MG63 (cell line): Measurements from ENCODE around the gene CCDC116. TPM values are rescaled to one million over a fixed set of nuclear protein-coding genes. Genes with fewer than 3 reads are reported as not detected.
"Not testable (repeated sequence)": the region's sequence is repeated elsewhere in the genome, so short reads cannot be mapped to it uniquely, and the experiment has no call there.

Experiments used
- DNase-seq: peaks from one replicate; pipeline ENCODE4 v3.0.0-alpha.2; 2020
- H3K27me3 ChIP-seq: fragments of 250-450 bp; sonication (Bioruptor Pico); 2 replicates; pipeline ENCODE4 v1.5.1; 2020; ENCODE audit warnings: mild to moderate bottlenecking, moderate library complexity
- H3K36me3 ChIP-seq: fragments of 250-450 bp; sonication (Bioruptor Pico); 2 replicates; pipeline ENCODE4 v1.5.1; 2020; ENCODE audit warnings: mild to moderate bottlenecking, moderate library complexity
- H3K4me3 ChIP-seq: fragments of 250-450 bp; sonication (Bioruptor Pico); 2 replicates; pipeline ENCODE4 v1.5.1; 2020; ENCODE audit warnings: mild to moderate bottlenecking, moderate library complexity
- H3K9me3 ChIP-seq: fragments of 250-450 bp; sonication (Bioruptor Pico); 2 replicates; pipeline ENCODE4 v1.5.1; 2020; ENCODE audit warnings: mild to moderate bottlenecking, moderate library complexity
- total RNA-seq: library from RNA; depleted of rRNA; stranded (reverse); fragments of >200 nt; shearing (Covaris generic); gene quantifications from 2 replicates; pipeline ENCODE4 v1.2.3, GENCODE V29; 2014; ENCODE audit warnings: low replicate concordance

The CCDC116 gene
- total RNA-seq, 1 experiment from 2014 or later, result not detected

DNA sequence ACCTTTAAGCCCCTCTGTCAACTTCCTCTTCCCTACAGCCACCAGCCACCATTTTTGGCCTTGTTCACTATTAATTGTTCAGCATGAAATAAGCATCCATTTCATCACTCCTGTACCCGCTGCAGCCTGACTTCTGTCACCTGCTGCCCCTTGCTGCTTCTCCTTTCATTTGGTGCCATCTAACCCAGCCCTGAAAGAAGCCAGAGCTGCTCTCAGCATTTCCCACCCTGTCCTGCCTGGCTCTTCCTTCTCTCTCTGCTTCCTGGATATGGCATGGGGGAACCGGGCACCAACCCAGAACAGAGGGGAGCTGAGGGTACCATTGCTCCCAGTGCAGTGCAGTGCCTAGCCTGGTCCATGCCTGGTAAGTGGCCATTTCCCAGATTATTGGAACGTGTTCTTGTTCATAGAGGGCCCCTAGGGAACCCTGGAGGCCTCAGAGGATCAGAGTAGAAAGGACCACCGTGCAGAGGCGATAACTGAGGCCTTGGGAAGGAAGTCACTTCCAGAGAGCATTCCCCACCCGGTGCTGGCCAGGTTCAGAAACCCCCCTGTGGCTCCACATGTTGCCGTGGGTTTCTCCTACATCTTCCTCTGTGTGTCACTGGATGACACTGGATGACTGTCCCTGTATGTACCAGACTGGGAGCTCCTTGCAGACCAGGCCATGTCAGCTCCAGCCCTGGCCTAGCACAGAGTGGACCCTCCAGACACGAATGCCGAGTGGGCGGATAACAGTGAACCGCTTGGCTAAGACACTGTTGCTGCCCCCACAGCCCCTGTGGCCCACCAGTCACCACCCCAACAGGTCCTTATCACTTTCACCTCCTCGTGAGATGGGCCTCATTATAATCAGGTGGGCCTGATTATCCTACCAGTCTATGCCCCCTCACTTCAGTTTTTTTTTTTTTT lies 7.4 kb upstream of the CCDC116 start:
- Histone ChIP-seq H3K9me3 (no peaks in the 10 kb centered on the region), H3K36me3 (peaks cover 46% of the 10 kb centered on the region), H3K27me3 (no peaks in the 10 kb centered on the region), H3K4me3 (no peak overlapping the region)
- DNase-seq, result no peak

DNA sequence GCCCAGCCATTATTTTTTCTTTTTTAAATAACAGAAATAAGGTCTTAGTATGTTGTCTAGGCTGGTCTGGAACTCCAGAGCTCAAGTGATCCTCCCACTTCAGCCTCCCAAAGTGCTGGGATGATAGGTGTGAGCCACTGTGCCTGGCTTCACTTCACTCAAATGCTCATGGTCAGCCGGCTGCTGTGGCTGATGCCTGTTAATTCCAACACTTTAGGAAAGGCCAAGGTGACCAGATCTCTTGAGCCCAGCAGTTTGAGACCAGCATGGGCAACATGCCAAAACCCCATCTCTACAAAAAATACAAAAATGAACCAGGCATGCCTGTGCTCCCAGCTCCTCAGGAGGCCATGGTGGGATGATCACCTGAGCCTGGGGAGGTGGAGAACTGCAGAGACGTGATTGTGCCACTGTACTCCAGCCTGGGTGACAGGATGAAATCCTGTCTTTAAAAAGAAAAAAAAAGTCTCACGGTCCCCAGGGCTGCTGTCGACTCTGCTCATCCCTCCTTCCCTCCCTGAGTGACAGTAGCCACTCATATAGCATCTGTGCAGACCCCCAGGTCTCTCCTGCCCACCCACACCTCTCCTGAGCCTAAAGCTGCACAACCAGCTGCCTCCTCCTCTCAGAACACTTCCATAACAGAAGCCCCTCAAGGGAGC lies 6.4 kb upstream of the CCDC116 start:
- DNase-seq, result no peak
- Histone ChIP-seq H3K9me3 (no peaks in the 10 kb centered on the region), H3K4me3 (no peak overlapping the region), H3K36me3 (peaks cover 40% of the 10 kb centered on the region), H3K27me3 (no peaks in the 10 kb centered on the region)

DNA sequence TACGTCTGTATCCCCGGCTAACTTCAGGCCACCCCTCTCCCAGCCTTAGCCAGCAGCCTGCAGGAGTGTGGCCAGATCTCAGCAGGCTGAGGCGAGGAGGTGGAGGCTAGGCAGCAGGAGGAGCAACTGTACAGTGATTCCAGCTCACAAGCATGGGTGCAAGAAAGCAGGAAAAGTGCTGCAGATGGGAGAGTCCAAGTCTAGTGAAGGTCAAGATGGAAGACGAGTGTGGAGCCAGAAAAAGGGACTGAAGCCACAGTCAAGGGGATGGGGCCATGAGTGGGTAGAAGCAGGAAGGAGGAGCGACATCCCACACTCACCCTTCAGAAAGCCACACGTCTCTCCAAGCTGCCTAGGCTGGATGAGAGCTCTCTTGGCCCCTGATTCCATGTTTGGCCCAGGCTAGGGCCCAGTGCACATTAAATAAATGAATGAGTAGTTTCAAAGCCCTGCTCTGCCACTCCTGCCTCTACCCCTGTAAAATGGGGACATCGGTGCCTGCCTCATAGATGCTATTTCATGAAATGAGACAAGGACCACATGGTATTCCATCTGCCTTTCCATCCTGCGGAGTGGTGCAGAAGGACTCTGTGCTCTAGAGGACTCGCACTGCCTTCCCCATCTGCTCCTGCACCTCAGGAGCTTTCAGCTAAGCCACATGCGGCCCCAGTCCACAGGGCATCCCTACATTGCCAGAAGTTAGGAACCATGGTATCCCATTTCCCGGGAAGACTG lies 5.7 kb upstream of the CCDC116 start:
- no peaks in the 10 kb centered on the region for H3K9me3 ChIP-seq
- H3K36me3 ChIP-seq, result peaks cover 36% of the 10 kb centered on the region
- no peaks in the 10 kb centered on the region for H3K27me3 ChIP-seq
- no peak for DNase-seq
- no peak overlapping the region for H3K4me3 ChIP-seq

DNA sequence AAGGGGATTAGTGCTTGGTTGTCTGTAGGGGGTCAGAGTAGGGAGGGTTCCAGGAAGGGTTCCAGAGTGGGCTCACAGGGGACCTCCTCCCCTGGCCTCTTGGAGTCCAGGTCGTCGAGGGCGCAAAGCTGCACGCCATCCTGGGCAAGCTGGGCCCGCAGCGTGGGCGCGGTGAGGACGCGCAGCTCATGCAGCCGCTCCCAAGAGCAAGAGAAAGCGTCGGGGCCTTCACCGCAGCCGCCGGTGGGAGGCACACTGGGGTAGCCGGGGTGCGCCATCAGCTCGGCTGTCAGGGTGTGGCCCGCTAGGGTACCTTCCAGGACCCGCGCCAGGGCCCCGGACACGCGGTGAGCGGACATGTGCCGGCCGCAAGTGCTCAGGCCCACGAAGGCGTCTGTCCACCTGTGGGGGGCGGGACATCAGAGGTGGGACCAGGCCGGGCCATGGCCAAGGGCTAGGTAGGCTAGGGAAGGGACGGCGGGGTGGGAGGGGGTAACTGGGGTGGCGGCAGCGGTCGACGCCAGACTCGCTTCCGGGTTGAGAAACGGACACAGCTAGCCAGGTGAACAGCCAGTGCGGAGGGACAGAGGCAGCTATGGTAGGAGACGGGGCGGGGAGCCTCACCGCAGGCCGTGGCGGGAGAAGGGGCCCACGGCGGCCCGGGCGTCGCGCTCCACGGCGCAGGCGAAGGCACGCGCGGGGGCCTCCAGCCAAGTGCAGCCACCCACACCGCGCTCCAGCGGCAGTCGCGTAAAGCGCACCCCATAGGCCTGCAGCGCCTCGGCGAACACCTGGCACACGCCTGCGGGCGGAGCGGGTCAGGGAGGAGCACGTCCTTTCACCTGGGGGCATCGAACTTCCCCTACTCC lies 3.9 kb upstream of the CCDC116 start:
- no peak for DNase-seq
- Histone ChIP-seq H3K36me3 (peaks cover 20% of the 10 kb centered on the region), H3K27me3 (no peaks in the 10 kb centered on the region), H3K4me3 (peak overlapping the region; percentile 69), H3K9me3 (no peaks in the 10 kb centered on the region)

DNA sequence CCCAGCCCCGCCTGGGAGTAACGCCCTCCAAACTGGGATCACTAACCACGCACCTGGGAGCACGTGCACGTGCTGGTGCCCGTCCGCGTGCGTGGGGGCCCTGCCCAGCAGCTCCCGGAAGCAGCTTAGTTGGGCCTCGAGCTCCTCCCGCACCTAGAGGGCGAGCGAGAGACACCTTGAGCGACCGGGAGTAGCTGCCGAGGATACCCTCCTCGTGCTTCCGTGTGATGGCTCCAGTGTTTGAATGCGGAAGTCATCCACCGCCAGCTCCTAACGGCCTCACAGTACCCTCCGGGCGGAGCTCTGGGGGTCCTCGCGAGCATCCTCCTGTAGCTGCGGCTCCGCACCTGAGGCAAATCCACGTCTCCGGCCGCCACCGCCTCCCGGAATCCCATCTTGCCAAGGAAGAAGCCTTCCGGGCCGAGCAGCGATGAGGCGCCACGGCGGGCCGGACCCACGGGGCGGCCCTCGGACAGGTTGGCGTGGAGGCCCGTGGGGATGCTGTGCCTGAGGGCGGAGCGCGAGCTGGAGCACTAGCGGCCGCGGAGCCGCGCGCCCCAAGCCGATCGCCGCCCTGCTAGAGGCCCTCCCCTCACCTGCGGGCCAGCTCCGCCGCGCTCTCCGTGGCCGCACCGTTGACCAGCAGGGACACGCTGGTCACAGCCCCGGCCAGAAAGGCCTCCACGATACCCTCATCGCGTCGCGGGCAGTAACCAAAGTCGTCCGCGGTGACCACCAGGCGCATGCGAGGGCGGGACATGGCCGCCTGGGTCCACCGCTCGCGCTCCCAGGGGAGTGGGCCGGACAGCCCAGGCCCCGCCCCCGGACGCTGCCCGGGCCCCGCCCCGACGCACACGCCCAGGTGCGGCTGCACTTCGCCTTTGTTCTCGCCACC lies 3.1 kb upstream of the CCDC116 start, which contains the start of gene YDJC:
Gene YDJC (minus strand): TSS at position 768 of the 895 bp plus-strand sequence. CDS start 8 bp downstream, at position 760.
- H3K9me3 ChIP-seq, result no peaks in the 10 kb centered on the region
- peak within 1 kb of the TSS; percentile 69 for H3K4me3 ChIP-seq
- H3K36me3 ChIP-seq, result peaks cover 17% of the 10 kb centered on the region
- DNase-seq, result peak; percentile 91
- no peaks in the 10 kb centered on the region for H3K27me3 ChIP-seq

DNA sequence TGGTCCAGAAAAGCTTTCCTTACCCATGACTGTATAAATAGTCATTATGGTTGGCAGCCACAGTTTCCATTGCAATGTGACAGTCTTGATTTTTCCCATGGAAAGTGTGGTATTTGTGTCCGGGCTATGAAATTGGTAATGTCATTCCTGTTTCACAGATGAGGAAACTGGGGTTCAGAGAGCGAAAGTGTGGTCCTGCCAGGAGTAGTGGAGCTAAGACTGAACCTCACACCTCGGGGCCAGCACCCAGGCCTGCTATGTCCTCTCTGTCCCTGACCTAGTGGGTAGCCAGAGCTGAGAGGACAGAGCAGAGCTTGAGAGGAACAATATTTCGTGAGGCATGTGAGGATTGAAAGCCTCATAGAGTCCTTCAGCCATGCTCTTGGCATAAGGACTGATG lies 1.5 kb upstream of the CCDC116 start:
- peaks cover 17% of the 10 kb centered on the region for H3K36me3 ChIP-seq
- no peak for DNase-seq
- no peaks in the 10 kb centered on the region for H3K9me3 ChIP-seq
- H3K4me3 ChIP-seq, result no peak overlapping the region
- no peaks in the 10 kb centered on the region for H3K27me3 ChIP-seq

DNA sequence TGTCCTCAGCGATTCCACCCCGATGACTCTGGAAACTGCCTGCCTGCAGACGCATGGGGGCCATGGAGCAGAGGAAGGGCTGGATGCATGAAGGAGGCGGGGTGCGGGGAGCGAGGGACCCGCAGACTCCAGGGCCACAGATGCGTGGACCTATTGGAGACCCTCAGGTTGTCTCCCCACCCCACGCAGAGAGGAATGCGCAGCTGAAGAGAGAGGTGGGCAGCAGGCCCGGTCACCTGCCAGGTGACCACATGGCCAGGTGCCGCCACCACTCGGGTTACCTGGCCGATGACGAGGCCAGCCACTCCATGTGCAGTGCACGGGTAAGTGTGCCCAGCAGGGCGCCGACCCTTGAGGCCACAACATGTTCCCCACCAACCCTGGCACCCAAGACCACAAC lies 371 bp downstream of the CCDC116 start:
- Histone ChIP-seq H3K27me3 (no peaks in the 10 kb centered on the region), H3K4me3 (no peak overlapping the region), H3K36me3 (peaks cover 6% of the 10 kb centered on the region), H3K9me3 (no peaks in the 10 kb centered on the region)
- DNase-seq, result no peak

DNA sequence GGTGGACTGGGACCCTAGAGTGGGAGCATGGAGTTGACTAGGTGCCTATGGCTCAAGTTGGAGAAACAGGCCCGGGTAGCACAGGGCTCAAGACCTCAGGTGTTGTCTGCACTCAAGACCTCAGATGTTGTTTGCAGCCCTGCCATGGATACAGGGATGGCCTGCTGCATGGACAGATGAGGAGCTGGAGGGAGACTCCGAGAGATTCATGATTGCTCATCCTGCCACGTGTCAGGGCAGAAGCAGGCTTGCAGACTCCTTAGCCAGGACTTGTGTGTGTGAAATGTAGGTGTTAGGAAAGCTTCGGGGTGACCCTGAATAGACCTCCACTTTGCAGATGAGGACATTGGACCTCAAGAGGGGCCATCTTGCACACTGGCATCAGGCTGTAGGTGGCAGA lies 921 bp downstream of the CCDC116 start:
- H3K4me3 ChIP-seq, result no peak overlapping the region
- no peak for DNase-seq
- no peaks in the 10 kb centered on the region for H3K27me3 ChIP-seq
- no peaks in the 10 kb centered on the region for H3K9me3 ChIP-seq
- H3K36me3 ChIP-seq, result peaks cover under 1% of the 10 kb centered on the region

DNA sequence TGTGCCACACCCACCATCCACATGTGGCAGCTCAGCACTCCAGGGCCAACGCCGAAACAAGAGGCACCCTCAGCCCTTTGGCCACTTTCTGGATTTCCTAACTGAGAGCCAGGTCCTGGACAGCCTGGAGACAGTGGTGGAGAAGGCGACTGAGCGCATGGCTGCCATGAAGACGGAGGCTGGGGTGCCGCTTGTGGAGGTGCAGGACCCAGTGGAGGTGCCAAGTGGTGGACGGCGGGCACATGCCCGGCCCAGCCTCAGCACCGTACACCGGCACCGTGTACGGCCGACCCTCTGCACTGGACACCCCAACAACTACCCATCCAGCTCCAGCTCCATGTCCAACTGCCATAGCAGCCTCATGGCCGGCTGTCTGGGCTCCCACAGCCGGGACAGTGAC lies 1.5 kb downstream of the CCDC116 start:
- H3K4me3 ChIP-seq, result no peak overlapping the region
- DNase-seq, result no peak
- no peaks in the 10 kb centered on the region for H3K36me3 ChIP-seq
- no peaks in the 10 kb centered on the region for H3K27me3 ChIP-seq
- no peaks in the 10 kb centered on the region for H3K9me3 ChIP-seq

DNA sequence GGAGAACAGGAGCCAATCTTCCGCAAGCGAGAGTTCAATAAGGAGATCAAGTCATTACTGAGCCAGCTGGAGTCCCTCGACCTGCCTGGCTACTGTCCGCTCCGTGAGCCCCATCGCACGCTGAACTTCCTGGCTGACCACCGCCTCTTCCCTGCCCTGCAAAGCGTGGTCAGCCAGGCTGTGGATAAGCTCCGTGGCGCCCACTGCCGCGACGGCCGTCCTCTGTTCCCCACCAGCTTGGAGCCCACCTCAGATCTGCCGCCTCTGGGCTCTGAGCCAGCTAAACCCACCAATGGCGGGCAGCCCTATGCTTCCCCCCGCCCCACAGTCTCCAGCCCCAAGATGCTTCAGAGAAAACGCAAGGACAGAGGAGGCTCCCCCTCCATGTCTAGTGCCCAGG lies 2.3 kb downstream of the CCDC116 start:
- Histone ChIP-seq H3K36me3 (no peaks in the 10 kb centered on the region), H3K27me3 (no peaks in the 10 kb centered on the region)
- DNase-seq, result no peak

DNA sequence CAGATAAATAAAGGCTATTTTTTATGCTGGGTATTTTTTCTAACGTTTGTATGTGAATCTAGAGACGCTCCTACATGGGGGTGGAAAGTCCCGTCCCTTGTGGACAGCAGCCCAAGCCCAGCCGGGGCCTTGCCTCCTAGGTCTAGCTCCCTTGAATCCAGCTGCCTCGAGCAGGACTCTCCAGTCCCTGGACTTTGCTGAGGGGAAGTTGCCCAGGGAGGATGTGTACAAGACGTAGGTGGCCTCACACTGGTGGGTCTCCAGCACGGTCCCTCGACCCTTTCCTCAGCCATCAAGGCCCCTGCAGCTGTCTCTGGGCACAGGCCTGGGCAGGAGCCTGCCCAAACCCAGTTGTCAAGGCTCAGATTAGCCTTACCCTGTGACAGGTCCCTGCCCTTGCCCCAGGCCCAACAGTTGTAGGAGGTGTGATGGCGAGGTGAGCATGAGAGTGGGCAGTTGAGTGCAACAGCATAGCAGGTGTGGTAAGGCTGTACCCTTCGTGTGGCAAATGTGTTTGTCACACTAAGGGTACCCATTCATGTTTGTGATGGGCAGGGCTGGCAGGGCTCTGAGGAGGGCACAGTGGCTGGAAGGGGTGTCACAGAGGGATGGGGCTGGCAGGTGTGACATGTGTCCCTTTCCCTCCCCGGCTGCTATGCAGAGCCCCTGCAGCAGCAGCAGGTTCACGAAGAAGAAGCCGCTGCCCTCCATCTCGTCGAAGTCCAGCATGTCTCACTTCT lies 3.4 kb downstream of the CCDC116 start:
- DNase-seq, result no peak
- Histone ChIP-seq H3K27me3 (no peaks in the 10 kb centered on the region), H3K4me3 (no peak overlapping the region), H3K36me3 (no peaks in the 10 kb centered on the region), H3K9me3 (no peaks in the 10 kb centered on the region)

More for the DNA sequence above, 2.3 kb downstream of the CCDC116 start:
- Histone ChIP-seq H3K9me3 (no peaks in the 10 kb centered on the region), H3K4me3 (no peak overlapping the region)

DNA sequence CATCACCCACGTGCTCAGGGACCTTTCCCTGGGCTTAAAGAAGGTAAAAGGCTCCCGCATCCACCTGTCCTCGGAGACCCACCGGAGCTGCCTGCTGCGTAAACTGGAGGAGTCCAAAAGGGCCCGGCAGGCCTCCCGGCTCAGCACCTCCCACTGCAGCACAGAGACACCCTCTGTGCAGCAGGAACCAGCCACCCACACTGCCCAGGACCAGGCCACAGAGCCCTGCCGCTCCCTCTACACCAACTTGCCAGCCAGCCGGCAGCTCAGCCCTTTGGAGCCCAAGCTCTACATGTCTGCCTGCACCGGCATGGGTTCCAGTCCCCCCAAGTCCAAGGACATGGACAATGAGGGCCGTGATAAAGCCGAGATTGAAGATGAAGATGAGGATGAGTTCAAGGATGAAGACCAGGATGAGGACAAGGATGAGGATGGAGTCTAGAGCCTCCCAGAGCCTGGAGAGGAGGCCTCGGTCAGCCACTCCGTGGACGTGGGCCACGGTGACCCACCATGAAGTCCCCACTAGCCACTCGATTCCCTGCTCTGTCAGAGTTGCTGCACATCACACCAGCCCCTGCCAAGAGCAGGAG lies 4.2 kb downstream of the CCDC116 start:
- no peak overlapping the region for H3K4me3 ChIP-seq

DNA sequence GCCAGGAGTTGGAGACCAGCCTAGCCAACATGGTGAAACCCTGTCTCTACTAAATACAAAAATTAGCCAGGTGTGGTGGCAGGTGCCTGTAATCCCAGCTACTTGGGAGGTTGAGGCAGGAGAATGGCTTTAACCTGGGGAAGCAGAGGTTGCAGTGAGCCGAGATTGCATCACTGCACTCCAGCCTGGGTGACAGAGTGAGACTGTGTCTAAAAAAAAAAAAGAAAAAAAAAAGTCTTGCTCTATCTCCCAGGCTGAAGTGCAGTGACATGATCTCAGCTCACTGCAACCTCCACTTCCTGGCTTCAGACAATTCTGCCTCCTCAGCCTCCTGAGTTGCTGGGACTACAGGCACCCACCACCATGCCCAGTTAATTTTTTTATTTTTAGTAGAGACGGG lies 4.9 kb downstream of the CCDC116 start:
- H3K9me3 ChIP-seq, result not testable (repeated sequence)

More for the DNA sequence above, 4.2 kb downstream of the CCDC116 start:
- Histone ChIP-seq H3K27me3 (no peaks in the 10 kb centered on the region), H3K9me3 (no peaks in the 10 kb centered on the region), H3K36me3 (no peaks in the 10 kb centered on the region)
- DNase-seq, result no peak

DNA sequence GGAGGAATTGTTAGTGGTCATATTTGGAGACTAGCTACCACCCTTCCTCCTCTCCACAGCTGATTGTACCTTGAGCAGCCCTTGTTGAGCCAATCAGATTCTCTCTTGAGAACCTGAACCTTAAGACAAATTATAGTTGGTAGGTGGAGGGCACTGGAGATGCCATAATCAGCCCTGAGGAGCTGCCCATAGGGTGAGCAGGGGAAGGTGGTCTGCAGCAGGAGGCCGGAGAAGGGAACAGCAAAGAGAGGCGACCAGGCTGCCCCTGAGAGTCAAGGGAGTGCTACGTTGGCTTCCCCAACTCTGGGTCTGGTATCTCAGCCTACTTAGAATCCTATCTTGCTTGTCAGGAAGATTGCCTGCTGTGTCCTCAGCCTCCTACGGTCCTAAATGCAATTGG lies 6.8 kb downstream of the CCDC116 start:
- Histone ChIP-seq H3K27me3 (no peaks in the 10 kb centered on the region), H3K36me3 (0 out of 2 replicates have a peak, but pooled peaks cover 4% of the 10 kb centered on the region), H3K9me3 (no peaks in the 10 kb centered on the region), H3K4me3 (no peak overlapping the region)
- DNase-seq, result no peak

More for the DNA sequence above, 4.9 kb downstream of the CCDC116 start:
- not testable (repeated sequence) for DNase-seq, H3K36me3 ChIP-seq, H3K4me3 ChIP-seq, H3K27me3 ChIP-seq
